HFFc6 (cell line): ENCODE data around the gene RNU1-2. TPM values are rescaled to one million over a fixed set of nuclear protein-coding genes. Genes with fewer than 3 reads are reported as not detected.

Experiments used
- DNase-seq: peaks from one replicate; pipeline ENCODE4 v3.0.0-alpha.2; 2018
- H3K27ac Mint-ChIP-seq: 2 replicates; pipeline ENCODE4 v1.8.0; 2020; ENCODE audit warnings: mild to moderate bottlenecking, mixed read lengths
- H3K27me3 Mint-ChIP-seq: 2 replicates; pipeline ENCODE4 v1.8.0; 2021; ENCODE audit warnings: mild to moderate bottlenecking, moderate library complexity, mixed read lengths; ENCODE audit not compliant: insufficient read depth
- H3K36me3 Mint-ChIP-seq: 2 replicates; pipeline ENCODE4 v1.8.0; 2021; ENCODE audit warnings: low read depth, mixed read lengths
- H3K4me1 Mint-ChIP-seq: 2 replicates; pipeline ENCODE4 v1.8.0; 2020; ENCODE audit warnings: low read depth, mixed read lengths
- H3K4me3 Mint-ChIP-seq: 2 replicates; pipeline ENCODE4 v1.8.0; 2020; ENCODE audit warnings: mild to moderate bottlenecking, moderate library complexity, mixed read lengths
- H3K9me3 Mint-ChIP-seq: 2 replicates; pipeline ENCODE4 v1.8.0; 2020; ENCODE audit warnings: mild to moderate bottlenecking, mixed read lengths
- CTCF ChIP-seq: fragments of 200-600 bp; sonication (generic); IDR thresholded peaks from 2 replicates; pipeline ENCODE4 v1.5.0; 2021; ENCODE audit warnings: antibody characterized with exemption, mild to moderate bottlenecking
- total RNA-seq, 6 experiments: library from RNA; stranded (reverse); fragmentation: NEBNext Ultra II Directional; extraction: Animal tissue kit (Norgen Biotek cat#: 25700); gene quantifications; 2 replicates in 1 of 6; 3 replicates in 5 of 6; pipeline ENCODE4 v1.2.3, GENCODE V29; 2021

RNU1-2 gene
- total RNA-seq, 6 experiments from 2014 or later, result 1,191 to 2,394 (median 1,819) TPM

- H3K36me3 Mint-ChIP-seq, result no peaks in the 10 kb centered on the region
- no peak overlapping the region for H3K27ac Mint-ChIP-seq
- no peak for TF ChIP-seq CTCF
- no peak overlapping the region for H3K4me3 Mint-ChIP-seq
- peaks cover 4% of the 10 kb centered on the region; the same call in 1 of the 2 replicates for H3K27me3 Mint-ChIP-seq
- DNase-seq, result no peak
- H3K4me1 Mint-ChIP-seq, result peaks cover 10% of the 10 kb centered on the region; the same call in 1 of the 2 replicates
- no peaks in the 10 kb centered on the region for H3K9me3 Mint-ChIP-seq
Measured at GRCh38 chr1:16920951-16921350, 25.2 kb downstream of the RNU1-2 start.

GRCh38 chr1:16921391-16922185, 25.8 kb downstream of the RNU1-2 start, which contains the start of gene CROCC:
Gene CROCC (plus strand): TSS chr1:16921931. CDS start chr1:16922019, 88 bp downstream.
- H3K36me3 Mint-ChIP-seq, result no peaks in the 10 kb centered on the region
- no peak for TF ChIP-seq CTCF
- no peak within 1 kb of the TSS; the same call in 1 of the 2 replicates for H3K27ac Mint-ChIP-seq
- H3K4me1 Mint-ChIP-seq, result peaks cover 10% of the 10 kb centered on the region; the same call in 1 of the 2 replicates
- H3K9me3 Mint-ChIP-seq, result no peaks in the 10 kb centered on the region
- H3K4me3 Mint-ChIP-seq, result no peak within 1 kb of the TSS
- no peak for DNase-seq
- H3K27me3 Mint-ChIP-seq, result no peaks in the 10 kb centered on the region

GRCh38 chr1:16922466-16922865, 26.7 kb downstream of the RNU1-2 start:
- Mint-ChIP-seq H3K27ac (no peak overlapping the region), H3K27me3 (no peaks in the 10 kb centered on the region), H3K9me3 (no peaks in the 10 kb centered on the region), H3K4me1 (peaks cover 10% of the 10 kb centered on the region; the same call in 1 of the 2 replicates), H3K4me3 (no peak overlapping the region), H3K36me3 (no peaks in the 10 kb centered on the region)
- TF ChIP-seq CTCF, result no peak
- DNase-seq, result no peak

GRCh38 chr1:16922885-16923431, 27.2 kb downstream of the RNU1-2 start:
- H3K27ac Mint-ChIP-seq, result no peak overlapping the region

More at GRCh38 chr1:16922885-16923431, 27.2 kb downstream of the RNU1-2 start:
- no peak overlapping the region for H3K4me3 Mint-ChIP-seq
- H3K27me3 Mint-ChIP-seq, result no peaks in the 10 kb centered on the region
- H3K36me3 Mint-ChIP-seq, result no peaks in the 10 kb centered on the region
- peaks cover 10% of the 10 kb centered on the region; the same call in 1 of the 2 replicates for H3K4me1 Mint-ChIP-seq
- TF ChIP-seq CTCF, result no peak
- no peak for DNase-seq
- no peaks in the 10 kb centered on the region for H3K9me3 Mint-ChIP-seq
